ENCODE measurements around the gene GPR180.

The GPR180 gene

DNA sequence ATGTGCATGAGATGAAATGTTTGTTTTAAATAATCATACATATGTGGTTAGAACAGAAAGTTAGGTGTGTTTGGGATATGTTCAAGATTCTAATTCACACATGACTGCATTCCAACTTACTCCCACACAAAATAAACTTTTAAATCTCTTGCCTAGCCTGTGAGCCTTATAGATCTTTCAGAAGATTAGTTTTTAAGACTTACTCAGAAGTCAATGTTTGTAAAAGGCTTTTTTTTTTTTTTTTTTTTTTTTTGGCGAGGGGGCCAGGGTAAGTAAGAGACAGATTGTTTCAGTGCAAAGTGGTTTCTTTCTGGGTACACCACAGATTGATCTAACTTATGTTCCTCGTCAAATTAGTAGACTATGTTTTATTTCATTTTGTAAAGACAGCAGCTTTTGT lies 39.1 kb downstream of the GPR180 start:
- Histone ChIP-seq H3K4me3 (ENCODE audit: low read length, poor library complexity, severe bottlenecking) (no peak overlapping the region), H3K79me2 (ENCODE audit: insufficient read depth, low read length) (no peaks in the 10 kb centered on the region), H3K9me2 (replicated peaks; ENCODE audit: low read depth, low read length) (no peaks in the 10 kb centered on the region), H3K36me3 (ENCODE audit: insufficient read depth, low read length) (no peaks in the 10 kb centered on the region), H3K4me2 (ENCODE audit: low read depth, low read length, poor library complexity, severe bottlenecking) (no peak overlapping the region), H3K4me1 (ENCODE audit: insufficient read depth, low read length, poor library complexity, severe bottlenecking) (no peaks in the 10 kb centered on the region), H3K9ac (ENCODE audit: low read depth, low read length, poor library complexity, severe bottlenecking) (no peak overlapping the region), H4K20me1 (ENCODE audit: insufficient read depth, low read length, poor library complexity, severe bottlenecking) (no peaks in the 10 kb centered on the region), H3K27me3 (ENCODE audit: insufficient read depth, low read length, poor library complexity, severe bottlenecking) (no peaks in the 10 kb centered on the region), H3F3A (ENCODE audit: low read depth) (no peaks in the 10 kb centered on the region), H2AFZ (ENCODE audit: low read length) (no peak overlapping the region), H3K9me3 (ENCODE audit: insufficient read depth, low read depth, low read length) (no peaks in the 10 kb centered on the region; the same call in 1 of the 2 replicates)
- TF ChIP-seq, protein P1, sequence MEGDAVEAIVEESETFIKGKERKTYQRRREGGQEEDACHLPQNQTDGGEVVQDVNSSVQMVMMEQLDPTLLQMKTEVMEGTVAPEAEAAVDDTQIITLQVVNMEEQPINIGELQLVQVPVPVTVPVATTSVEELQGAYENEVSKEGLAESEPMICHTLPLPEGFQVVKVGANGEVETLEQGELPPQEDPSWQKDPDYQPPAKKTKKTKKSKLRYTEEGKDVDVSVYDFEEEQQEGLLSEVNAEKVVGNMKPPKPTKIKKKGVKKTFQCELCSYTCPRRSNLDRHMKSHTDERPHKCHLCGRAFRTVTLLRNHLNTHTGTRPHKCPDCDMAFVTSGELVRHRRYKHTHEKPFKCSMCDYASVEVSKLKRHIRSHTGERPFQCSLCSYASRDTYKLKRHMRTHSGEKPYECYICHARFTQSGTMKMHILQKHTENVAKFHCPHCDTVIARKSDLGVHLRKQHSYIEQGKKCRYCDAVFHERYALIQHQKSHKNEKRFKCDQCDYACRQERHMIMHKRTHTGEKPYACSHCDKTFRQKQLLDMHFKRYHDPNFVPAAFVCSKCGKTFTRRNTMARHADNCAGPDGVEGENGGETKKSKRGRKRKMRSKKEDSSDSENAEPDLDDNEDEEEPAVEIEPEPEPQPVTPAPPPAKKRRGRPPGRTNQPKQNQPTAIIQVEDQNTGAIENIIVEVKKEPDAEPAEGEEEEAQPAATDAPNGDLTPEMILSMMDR (conservative IDR thresholded peaks at IDR 0.05; ENCODE audit: low read length) = no peak
- TF ChIP-seq EZH2phosphoT487 (IDR thresholded peaks at IDR 0.05; ENCODE audit: borderline replicate concordance) = no peak

GRCh38 chr13:94641409-94641941 lies 39.8 kb downstream of the GPR180 start:
- Histone ChIP-seq H3K9me3 (ENCODE audit: insufficient read depth, low read depth, low read length) (no peaks in the 10 kb centered on the region; the same call in 1 of the 2 replicates), H3K4me3 (ENCODE audit: low read length, poor library complexity, severe bottlenecking) (no peak overlapping the region), H2AFZ (ENCODE audit: low read length) (no peak overlapping the region)

GRCh38 chr13:94646904-94647303 lies 45.2 kb downstream of the GPR180 start:
- no peaks in the 10 kb centered on the region for H3K9me3 ChIP-seq (ENCODE audit: insufficient read depth, low read depth, low read length)
- no peaks in the 10 kb centered on the region for H3F3A ChIP-seq (ENCODE audit: low read depth)
- H3K4me3 ChIP-seq (ENCODE audit: low read length, poor library complexity, severe bottlenecking) = no peak overlapping the region
- H3K27me3 ChIP-seq (ENCODE audit: insufficient read depth, low read length, poor library complexity, severe bottlenecking) = no peaks in the 10 kb centered on the region
- H2AFZ ChIP-seq (ENCODE audit: low read length) = no peak overlapping the region
- H3K36me3 ChIP-seq (ENCODE audit: insufficient read depth, low read length) = no peaks in the 10 kb centered on the region
- no peaks in the 10 kb centered on the region for H3K79me2 ChIP-seq (ENCODE audit: insufficient read depth, low read length)
- no peak overlapping the region for H3K4me2 ChIP-seq (ENCODE audit: low read depth, low read length, poor library complexity, severe bottlenecking)
- H4K20me1 ChIP-seq (ENCODE audit: insufficient read depth, low read length, poor library complexity, severe bottlenecking) = no peaks in the 10 kb centered on the region
- TF ChIP-seq, protein P1 (conservative IDR thresholded peaks at IDR 0.05; ENCODE audit: low read length) = no peak
- no peak for TF ChIP-seq EZH2phosphoT487 (IDR thresholded peaks at IDR 0.05; ENCODE audit: borderline replicate concordance)
- H3K4me1 ChIP-seq (ENCODE audit: insufficient read depth, low read length, poor library complexity, severe bottlenecking) = no peaks in the 10 kb centered on the region
- no peaks in the 10 kb centered on the region for H3K9me2 ChIP-seq (replicated peaks; ENCODE audit: low read depth, low read length)
- H3K9ac ChIP-seq (ENCODE audit: low read depth, low read length, poor library complexity, severe bottlenecking) = no peak overlapping the region

More at GRCh38 chr13:94641409-94641941, 39.8 kb downstream of the GPR180 start:
- no peak overlapping the region for H3K9ac ChIP-seq (ENCODE audit: low read depth, low read length, poor library complexity, severe bottlenecking)
- no peaks in the 10 kb centered on the region for H3F3A ChIP-seq (ENCODE audit: low read depth)
- H3K9me2 ChIP-seq (replicated peaks; ENCODE audit: low read depth, low read length) = no peaks in the 10 kb centered on the region
- H3K27me3 ChIP-seq (ENCODE audit: insufficient read depth, low read length, poor library complexity, severe bottlenecking) = no peaks in the 10 kb centered on the region
- no peaks in the 10 kb centered on the region for H3K4me1 ChIP-seq (ENCODE audit: insufficient read depth, low read length, poor library complexity, severe bottlenecking)
- H3K79me2 ChIP-seq (ENCODE audit: insufficient read depth, low read length) = no peaks in the 10 kb centered on the region
- H3K36me3 ChIP-seq (ENCODE audit: insufficient read depth, low read length) = no peaks in the 10 kb centered on the region
- TF ChIP-seq, protein P1 (conservative IDR thresholded peaks at IDR 0.05; ENCODE audit: low read length) = no peak
- TF ChIP-seq EZH2phosphoT487 (IDR thresholded peaks at IDR 0.05; ENCODE audit: borderline replicate concordance) = no peak
- H3K4me2 ChIP-seq (ENCODE audit: low read depth, low read length, poor library complexity, severe bottlenecking) = no peak overlapping the region
- no peaks in the 10 kb centered on the region for H4K20me1 ChIP-seq (ENCODE audit: insufficient read depth, low read length, poor library complexity, severe bottlenecking)

All from Loucy (cell line).